Endodermal cell (in vitro differentiated cells): ENCODE results near the gene RACK1. TPM values are rescaled to one million over a fixed set of nuclear protein-coding genes. Genes with fewer than 3 reads are reported as not detected.

Source experiments
- DNase-seq: peaks from one replicate; pipeline ENCODE4 v3.0.0-alpha.2; 2017
- H3K27ac ChIP-seq: 2 replicates; pipeline ENCODE4 v1.5.1; 2013; ENCODE audit warnings: mild to moderate bottlenecking, low read depth, low read length, moderate library complexity
- H3K27me3 ChIP-seq: 2 replicates; pipeline ENCODE4 v1.6.1; 2013; ENCODE audit warnings: mild to moderate bottlenecking, low read length, moderate library complexity; ENCODE audit not compliant: insufficient read depth, control insufficient read depth, poor library complexity, severe bottlenecking
- H3K36me3 ChIP-seq: 2 replicates; pipeline ENCODE4 v1.7.0; 2013; ENCODE audit warnings: mild to moderate bottlenecking, low read length, moderate library complexity; ENCODE audit not compliant: control insufficient read depth, insufficient read depth
- H3K4me1 ChIP-seq: one replicate; pipeline ENCODE4 v1.7.0; 2013; ENCODE audit warnings: low read length; ENCODE audit not compliant: control insufficient read depth, insufficient read depth
- H3K4me3 ChIP-seq: 2 replicates; pipeline ENCODE4 v1.5.1; 2013; ENCODE audit warnings: mild to moderate bottlenecking, low read length, moderate library complexity
- H3K9ac ChIP-seq: 2 replicates; pipeline ENCODE4 v1.6.1; 2013; ENCODE audit warnings: mild to moderate bottlenecking, low read length, moderate library complexity; ENCODE audit not compliant: poor library complexity, severe bottlenecking; ENCODE audit errors: extremely low read depth
- H3K9me3 ChIP-seq: 2 replicates; pipeline ENCODE4 v1.6.1; 2013; ENCODE audit warnings: mild to moderate bottlenecking, low read length, moderate library complexity; ENCODE audit not compliant: control insufficient read depth
- H3K27ac Mint-ChIP-seq: 2 replicates; pipeline ENCODE4 v1.8.0; 2020; ENCODE audit warnings: mixed read lengths
- H3K27me3 Mint-ChIP-seq: 2 replicates; pipeline ENCODE4 v1.8.0; 2021; ENCODE audit warnings: mild to moderate bottlenecking, mixed read lengths; ENCODE audit not compliant: insufficient read depth
- H3K36me3 Mint-ChIP-seq: 2 replicates; pipeline ENCODE4 v1.8.0; 2020; ENCODE audit warnings: low read depth, mixed read lengths
- H3K4me1 Mint-ChIP-seq: 2 replicates; pipeline ENCODE4 v1.8.0; 2020; ENCODE audit warnings: mixed read lengths
- H3K4me3 Mint-ChIP-seq: 2 replicates; pipeline ENCODE4 v1.8.0; 2020; ENCODE audit warnings: mild to moderate bottlenecking, moderate library complexity, mixed read lengths
- H3K9me3 Mint-ChIP-seq: 2 replicates; pipeline ENCODE4 v1.8.0; 2020; ENCODE audit warnings: mild to moderate bottlenecking, mixed read lengths
- CTCF ChIP-seq: fragments of 200-600 bp; sonication (generic); conservative IDR thresholded peaks from 2 replicates; pipeline ENCODE4 v1.5.0; 2021; ENCODE audit warnings: antibody characterized with exemption, mild to moderate bottlenecking
- WGBS, 2 experiments: methylation state at CpG; one replicate each; pipeline versions ENCODE4 v1.1.5 to v1.1.7; 2013; ENCODE audit warnings: missing lambda C conversion rate in 2 of 2, mixed read lengths in 1 of 2; ENCODE audit not compliant: insufficient coverage in 1 of 2, insufficient read length in 1 of 2; 5-methylcytosine and 5-hydroxymethylcytosine counted together
- microRNA-seq: library from miRNA; unstranded; fragments of <30 nt; microRNA quantifications from one replicate; pipeline ENCODE4 v1.2.0, GENCODE V29; 2020; ENCODE audit warnings: borderline microRNAs expressed
- total RNA-seq, 2 donors: library from RNA; stranded (reverse); fragmentation: NEBNext Ultra II Directional in 1 of 2; extraction: Animal tissue kit (Norgen Biotek cat#: 25700) in 1 of 2; gene quantifications; 2 replicates in 1 of 2; 3 replicates in 1 of 2; pipeline ENCODE4 v1.2.1, GENCODE V29; 2021

RACK1 gene
- total RNA-seq, 2 donors from 2014 or later: 1,942 to 1,975 TPM

- Histone ChIP-seq H3K9me3 (no peaks in the 10 kb centered on the region), H3K36me3 (no peaks in the 10 kb centered on the region), H3K4me1 (no peaks in the 10 kb centered on the region), H3K9ac (peak overlapping the region; percentile 45), H3K27ac (no peak overlapping the region), H3K27me3 (peaks cover 20% of the 10 kb centered on the region), H3K4me3 (peak overlapping the region; percentile 100)
- H3K4me1 Mint-ChIP-seq: peaks cover 4% of the 10 kb centered on the region
- peaks cover 6% of the 10 kb centered on the region for H3K9me3 Mint-ChIP-seq
- no peaks in the 10 kb centered on the region for H3K36me3 Mint-ChIP-seq
- peaks cover 30% of the 10 kb centered on the region for H3K27me3 Mint-ChIP-seq
- peak; percentile 95 for DNase-seq
- WGBS, 2 experiments: 1% methylated on average over 28 to 37 of the region's 37 CpGs
- peak overlapping the region; percentile 94 for H3K27ac Mint-ChIP-seq
- TF ChIP-seq CTCF: peak; percentile 69
- peak overlapping the region; percentile 90 for H3K4me3 Mint-ChIP-seq
Measured at GRCh38 chr5:181187500-181188213, 56.0 kb downstream of the RACK1 start.

GRCh38 chr5:181186986-181187499, 56.7 kb downstream of the RACK1 start:
- H3K4me1 ChIP-seq: no peaks in the 10 kb centered on the region
- peak overlapping the region; percentile 45 for H3K9ac ChIP-seq
- TF ChIP-seq CTCF: no peak
- no peak for DNase-seq
- H3K36me3 ChIP-seq: no peaks in the 10 kb centered on the region
- no peak overlapping the region for H3K27ac Mint-ChIP-seq
- H3K4me3 Mint-ChIP-seq: peak overlapping the region; percentile 90
- peaks cover 20% of the 10 kb centered on the region for H3K27me3 ChIP-seq
- H3K4me1 Mint-ChIP-seq: peaks cover 4% of the 10 kb centered on the region
- no peaks in the 10 kb centered on the region for H3K9me3 ChIP-seq
- peaks cover 28% of the 10 kb centered on the region for H3K27me3 Mint-ChIP-seq
- no peak overlapping the region for H3K27ac ChIP-seq
- peaks cover 8% of the 10 kb centered on the region for H3K9me3 Mint-ChIP-seq
- WGBS, 2 experiments: 28 to 47% methylated on average over 2 to 8 of the region's 8 CpGs
- no peaks in the 10 kb centered on the region for H3K36me3 Mint-ChIP-seq
- H3K4me3 ChIP-seq: peak overlapping the region; percentile 100

Small RNA genes within 50 kb of the gene (microRNA-seq; reads per million reads assigned to microRNA genes)
- gene MIR4638: not detected

Other genes with a start within 250 kb of the RACK1 start
- not detected for gene BTNL9, start 203.6 kb downstream of the RACK1 start, total RNA-seq
- gene OR2V1, start 112.7 kb downstream of the RACK1 start, total RNA-seq: not detected
- not detected for gene OR2V2, start 96.3 kb downstream of the RACK1 start, total RNA-seq
- gene TRIM7, start 38.7 kb downstream of the RACK1 start, total RNA-seq: not detected
- gene TRIM41, start 20.6 kb downstream of the RACK1 start, total RNA-seq: 10 to 100 TPM; 37.5 to 41.7 TPM
- gene TRIM52, start 17.2 kb upstream of the RACK1 start, total RNA-seq: 1 to 10 TPM; 5.3 to 5.9 TPM
- gene OR4F3, start 123.4 kb upstream of the RACK1 start, total RNA-seq: not detected